IMR-90 (cell line): ENCODE measurements around the gene ARFGAP3. TPM values are rescaled to one million over a fixed set of nuclear protein-coding genes. Genes with fewer than 3 reads are reported as not detected.

ENCODE experiments used
- ATAC-seq: fragments of 200-7000 bp; cut with Tn5 transposase; 2 replicates; pipeline ENCODE4 v1.9.1; 2020; ENCODE audit warnings: low read depth, mild to moderate bottlenecking, moderate library complexity
- BruUV-seq: library from RNA; stranded (reverse); fragments of 400-500 nt; replicated peaks from 2 replicates; lab custom pipeline; 2021; lab: Mats Ljungman, UMichigan
- CTCF ChIA-PET: fragments of 300-600 bp; formaldehyde crosslinking; extraction: SDS; loops from one replicate; lab custom pipeline; 2021; ENCODE audit warnings: antibody characterized with exemption; lab: Yijun Ruan, JAX
- POLR2A ChIA-PET: fragments of 300-600 bp; sonication (Branson Sonifier 250); formaldehyde crosslinking; loops from one replicate; lab custom pipeline; 2022; ENCODE audit warnings: antibody characterized with exemption; ENCODE audit not compliant: unreplicated experiment; lab: Charles Lee
- DNase-seq: peaks from one replicate; pipeline ENCODE4 v3.0.0; 2013
- H2AFZ ChIP-seq: replicated peaks from 2 replicates; pipeline ENCODE3; 2013; ENCODE audit warnings: low read length, mild to moderate bottlenecking; ENCODE audit not compliant: poor library complexity
- H2AK5ac ChIP-seq: 2 replicates; pipeline ENCODE4 v1.6.1; 2013; ENCODE audit warnings: low read depth, low read length, inconsistent platforms
- H2AK9ac ChIP-seq: replicated peaks from 2 replicates; pipeline ENCODE3; 2013; ENCODE audit warnings: mild to moderate bottlenecking, low read depth, low read length, moderate library complexity; ENCODE audit not compliant: poor library complexity
- H2BK120ac ChIP-seq: 2 replicates; pipeline ENCODE4 v1.6.1; 2013; ENCODE audit warnings: low read depth, low read length, inconsistent platforms
- H2BK15ac ChIP-seq: 3 replicates; pipeline ENCODE4 v1.6.1; 2013; ENCODE audit warnings: low read depth, low read length, inconsistent platforms
- H2BK20ac ChIP-seq: 2 replicates; pipeline ENCODE4 v1.6.1; 2013; ENCODE audit warnings: low read depth, mild to moderate bottlenecking, inconsistent platforms, low read length, moderate library complexity
- H2BK5ac ChIP-seq: 2 replicates; pipeline ENCODE4 v1.6.1; 2013; ENCODE audit warnings: mild to moderate bottlenecking, low read depth, low read length, inconsistent platforms; ENCODE audit not compliant: poor library complexity, severe bottlenecking
- H3K14ac ChIP-seq: replicated peaks from 2 replicates; pipeline ENCODE4 v1.6.1; 2013; ENCODE audit warnings: low read depth, low read length, inconsistent platforms
- H3K18ac ChIP-seq: 2 replicates; pipeline ENCODE4 v1.6.1; 2013; ENCODE audit warnings: low read depth, low read length, control low read depth
- H3K23ac ChIP-seq: 2 replicates; pipeline ENCODE4 v1.6.1; 2013; ENCODE audit warnings: low read depth, low read length, inconsistent platforms
- H3K27ac ChIP-seq: 2 replicates; pipeline ENCODE4 v1.5.1; 2013; ENCODE audit warnings: mild to moderate bottlenecking, control low read depth, low read length; ENCODE audit not compliant: insufficient read depth
- H3K27me3 ChIP-seq: 2 replicates; pipeline ENCODE4 v1.6.1; 2013; ENCODE audit warnings: low read length; ENCODE audit not compliant: control insufficient read depth, insufficient read depth
- H3K36me3 ChIP-seq: 2 replicates; pipeline ENCODE4 v1.6.1; 2013; ENCODE audit warnings: low read length, mixed read lengths; ENCODE audit not compliant: control insufficient read depth, insufficient read depth
- H3K4ac ChIP-seq: 2 replicates; pipeline ENCODE4 v1.6.1; 2013; ENCODE audit warnings: low read depth, low read length, inconsistent platforms
- H3K4me1 ChIP-seq: 2 replicates; pipeline ENCODE4 v1.6.1; 2013; ENCODE audit warnings: low read length, mixed read lengths; ENCODE audit not compliant: control insufficient read depth, insufficient read depth
- H3K4me2 ChIP-seq: 2 replicates; pipeline ENCODE4 v1.6.1; 2013; ENCODE audit warnings: low read depth, mild to moderate bottlenecking, control low read depth, low read length, moderate library complexity
- H3K4me3 ChIP-seq: 2 replicates; pipeline ENCODE4 v1.5.1; 2013; ENCODE audit warnings: low read depth, mild to moderate bottlenecking, control low read depth, low read length, moderate library complexity; ENCODE audit not compliant: insufficient read depth
- H3K56ac ChIP-seq: 2 replicates; pipeline ENCODE4 v1.6.1; 2013; ENCODE audit warnings: low read length, inconsistent platforms; ENCODE audit not compliant: insufficient read depth; ENCODE audit errors: extremely low read depth
- H3K79me1 ChIP-seq, 2 experiments: 2 replicates each; pipeline ENCODE4 v1.6.1; 2013; ENCODE audit warnings: low read length in 2 of 2, inconsistent platforms in 1 of 2, low read depth in 1 of 2
- H3K9ac ChIP-seq: 2 replicates; pipeline ENCODE4 v1.6.1; 2013; ENCODE audit warnings: low read depth, low read length, control low read depth
- H3K9me1 ChIP-seq: 2 replicates; pipeline ENCODE4 v1.6.1; 2013; ENCODE audit warnings: low read length, inconsistent platforms; ENCODE audit not compliant: insufficient read depth
- H3K9me3 ChIP-seq: 2 replicates; pipeline ENCODE4 v1.6.1; 2013; ENCODE audit warnings: low read length; ENCODE audit not compliant: control insufficient read depth, insufficient read depth
- H4K20me1 ChIP-seq: 2 replicates; pipeline ENCODE4 v1.6.1; 2013; ENCODE audit warnings: low read length, inconsistent platforms; ENCODE audit not compliant: insufficient read depth
- H4K5ac ChIP-seq: 2 replicates; pipeline ENCODE4 v1.6.1; 2013; ENCODE audit warnings: mild to moderate bottlenecking, low read depth, low read length, control low read depth
- H4K8ac ChIP-seq, 2 experiments: 2 replicates each; pipeline ENCODE4 v1.6.1; 2013; ENCODE audit warnings: low read depth in 2 of 2, low read length in 2 of 2, control low read depth in 1 of 2, inconsistent platforms in 1 of 2
- H4K91ac ChIP-seq: 2 replicates; pipeline ENCODE4 v1.6.1; 2013; ENCODE audit warnings: low read depth, low read length, inconsistent platforms; ENCODE audit not compliant: insufficient read depth
- BHLHE40 ChIP-seq: fragments of 150-350 bp; IDR thresholded peaks from 2 replicates; pipeline ENCODE4 v1.6.1; 2016; ENCODE audit warnings: mild to moderate bottlenecking, low read depth, low read length
- CEBPB ChIP-seq: IDR thresholded peaks from 2 replicates; pipeline ENCODE4 v1.6.1; 2012; ENCODE audit warnings: low read depth, low read length, improper control_type of control experiment
- CHD1 ChIP-seq: IDR thresholded peaks from 2 replicates; pipeline ENCODE4 v1.6.1; 2012; ENCODE audit warnings: low read depth, low read length, improper control_type of control experiment
- FOS ChIP-seq: fragments of 150-350 bp; IDR thresholded peaks from 2 replicates; pipeline ENCODE4 v1.6.1; 2016; ENCODE audit warnings: low read depth, low read length
- MAFK ChIP-seq: IDR thresholded peaks from 2 replicates; pipeline ENCODE4 v1.6.1; 2012; ENCODE audit warnings: low read depth, low read length, improper control_type of control experiment
- MAZ ChIP-seq: IDR thresholded peaks from 2 replicates; pipeline ENCODE4 v1.6.1; 2012; ENCODE audit warnings: low read depth, mild to moderate bottlenecking, low read length, improper control_type of control experiment, moderate library complexity, borderline replicate concordance
- MXI1 ChIP-seq: IDR thresholded peaks from 2 replicates; pipeline ENCODE4 v1.6.1; 2012; ENCODE audit warnings: low read depth, mild to moderate bottlenecking, low read length, moderate library complexity, borderline replicate concordance
- NFE2L2 ChIP-seq: fragments of 150-350 bp; IDR thresholded peaks from 2 replicates; pipeline ENCODE4 v1.6.1; 2016; ENCODE audit warnings: low read depth, mild to moderate bottlenecking, low read length
- POLR2A ChIP-seq: IDR thresholded peaks from 2 replicates; pipeline ENCODE4 v1.6.1; 2012; ENCODE audit warnings: mild to moderate bottlenecking, low read depth, low read length
- RAD21 ChIP-seq: IDR thresholded peaks from 2 replicates; pipeline ENCODE4 v1.6.1; 2012; ENCODE audit warnings: low read length, improper control_type of control experiment
- RCOR1 ChIP-seq: IDR thresholded peaks from 2 replicates; pipeline ENCODE4 v1.6.1; 2012; ENCODE audit warnings: mild to moderate bottlenecking, low read length, improper control_type of control experiment; ENCODE audit not compliant: insufficient replicate concordance
- RFX5 ChIP-seq: IDR thresholded peaks from 2 replicates; pipeline ENCODE4 v1.8.0; 2012; ENCODE audit warnings: low read depth, mild to moderate bottlenecking, low read length, moderate library complexity
- SMC3 ChIP-seq: fragments of 150-350 bp; IDR thresholded peaks from 2 replicates; pipeline ENCODE4 v1.6.1; 2016; ENCODE audit warnings: low read depth, mild to moderate bottlenecking, antibody characterized with exemption, low read length, moderate library complexity
- USF2 ChIP-seq: fragments of 150-350 bp; IDR thresholded peaks from 2 replicates; pipeline ENCODE4 v1.6.1; 2017; ENCODE audit warnings: mild to moderate bottlenecking, antibody characterized with exemption, low read length, low read depth
- WGBS, 2 experiments: methylation state at CpG; one replicate each; pipeline versions ENCODE4 v1.1.5 to v1.1.7; 2013; ENCODE audit warnings: missing lambda C conversion rate in 2 of 2; ENCODE audit not compliant: insufficient read length in 1 of 2; ENCODE audit errors: extremely low coverage in 2 of 2; 5-methylcytosine and 5-hydroxymethylcytosine counted together
- dilution Hi-C: fragments of 300-500 bp; cut with HindIII; formaldehyde crosslinking; loops from one replicate; pipeline ENCODE4 v1.14.3; 2018; ENCODE audit warnings: low sequenced_read_pairs; ENCODE audit not compliant: unreplicated experiment
- in situ Hi-C: fragments of 300-500 bp; cut with MboI; formaldehyde crosslinking; loops from 3 replicates; pipeline ENCODE4 v1.14.3; 2019; ENCODE audit warnings: low sequenced_read_pairs, inconsistent platforms, mixed read lengths
- intact Hi-C: fragments of 100-400 bp; cut with micrococcal nuclease; formaldehyde crosslinking; loops from 2 replicates; pipeline ENCODE4 v1.10.0; 2022
- polyA plus RNA-seq, 3 experiments: library from polyadenylated mRNA; depleted of rRNA; stranded (reverse); fragments of >200 nt; gene quantifications; 2 replicates each; pipeline ENCODE4 v1.2.3, GENCODE V29; 2012; ENCODE audit warnings: low replicate concordance in 1 of 3
- total RNA-seq: library from RNA; depleted of rRNA; stranded (reverse); fragments of >200 nt; gene quantifications from 2 replicates; pipeline ENCODE4 v1.2.3, GENCODE V29; 2012
- TF ChIP-seq, protein P1 (sequence below): fragments of 150-350 bp; IDR thresholded peaks from 2 replicates; pipeline ENCODE4 v1.6.1; 2016; ENCODE audit warnings: low read depth, mild to moderate bottlenecking, low read length, moderate library complexity, borderline replicate concordance
- TF ChIP-seq, protein P2 (sequence below): conservative IDR thresholded peaks from 2 replicates; pipeline ENCODE4 v1.5.1; 2012; ENCODE audit warnings: mild to moderate bottlenecking, low read depth, low read length, improper control_type of control experiment

The ARFGAP3 gene
- total and polyA plus RNA-seq, 2 of the 4 experiments (the other 2 are of a cell fraction) = 50.0 to 70.1 TPM

- ChIA-PET CTCF (no interaction called here), POLR2A (no interaction called here)
- no peak overlapping the region for H4K91ac ChIP-seq
- peaks cover 46 to 60% of the 10 kb centered on the region in 2 experiments for H3K79me1 ChIP-seq
- BruUV-seq = no TSS peak
- no peak overlapping the region for H3K4ac ChIP-seq
- dilution Hi-C loops = no loop called here
- no peak overlapping the region for H4K8ac ChIP-seq
- H2BK15ac ChIP-seq = no peak overlapping the region
- peaks cover 36% of the 10 kb centered on the region for H3K36me3 ChIP-seq
- no peak overlapping the region for H3K4me2 ChIP-seq
- no peak for DNase-seq
- H2AK5ac ChIP-seq = no peak overlapping the region
- H2BK5ac ChIP-seq = no peak overlapping the region
- H2BK20ac ChIP-seq = no peak overlapping the region
- H3K56ac ChIP-seq = no peak overlapping the region
- H2AFZ ChIP-seq = no peak overlapping the region
- H3K4me3 ChIP-seq = no peak overlapping the region
- intact Hi-C loops = no loop called here
- H3K27me3 ChIP-seq = no peaks in the 10 kb centered on the region
- peaks cover 25% of the 10 kb centered on the region for H4K20me1 ChIP-seq
- no peak for ATAC-seq
- H3K23ac ChIP-seq = no peak overlapping the region
- no peaks in the 10 kb centered on the region for H3K9me3 ChIP-seq
- H2BK120ac ChIP-seq = no peak overlapping the region
- no peak overlapping the region for H3K18ac ChIP-seq
- TF ChIP-seq, protein P1, sequence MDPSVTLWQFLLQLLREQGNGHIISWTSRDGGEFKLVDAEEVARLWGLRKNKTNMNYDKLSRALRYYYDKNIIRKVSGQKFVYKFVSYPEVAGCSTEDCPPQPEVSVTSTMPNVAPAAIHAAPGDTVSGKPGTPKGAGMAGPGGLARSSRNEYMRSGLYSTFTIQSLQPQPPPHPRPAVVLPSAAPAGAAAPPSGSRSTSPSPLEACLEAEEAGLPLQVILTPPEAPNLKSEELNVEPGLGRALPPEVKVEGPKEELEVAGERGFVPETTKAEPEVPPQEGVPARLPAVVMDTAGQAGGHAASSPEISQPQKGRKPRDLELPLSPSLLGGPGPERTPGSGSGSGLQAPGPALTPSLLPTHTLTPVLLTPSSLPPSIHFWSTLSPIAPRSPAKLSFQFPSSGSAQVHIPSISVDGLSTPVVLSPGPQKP = no peak
- TF ChIP-seq POLR2A (no peak), MAZ (no peak), MXI1 (no peak), CHD1 (no peak), RAD21 (no peak), RFX5 (no peak), NFE2L2 (no peak), SMC3 (no peak), BHLHE40 (no peak), FOS (no peak), CEBPB (no peak), USF2 (no peak), MAFK (no peak), RCOR1 (no peak)
- TF ChIP-seq, protein P2, sequence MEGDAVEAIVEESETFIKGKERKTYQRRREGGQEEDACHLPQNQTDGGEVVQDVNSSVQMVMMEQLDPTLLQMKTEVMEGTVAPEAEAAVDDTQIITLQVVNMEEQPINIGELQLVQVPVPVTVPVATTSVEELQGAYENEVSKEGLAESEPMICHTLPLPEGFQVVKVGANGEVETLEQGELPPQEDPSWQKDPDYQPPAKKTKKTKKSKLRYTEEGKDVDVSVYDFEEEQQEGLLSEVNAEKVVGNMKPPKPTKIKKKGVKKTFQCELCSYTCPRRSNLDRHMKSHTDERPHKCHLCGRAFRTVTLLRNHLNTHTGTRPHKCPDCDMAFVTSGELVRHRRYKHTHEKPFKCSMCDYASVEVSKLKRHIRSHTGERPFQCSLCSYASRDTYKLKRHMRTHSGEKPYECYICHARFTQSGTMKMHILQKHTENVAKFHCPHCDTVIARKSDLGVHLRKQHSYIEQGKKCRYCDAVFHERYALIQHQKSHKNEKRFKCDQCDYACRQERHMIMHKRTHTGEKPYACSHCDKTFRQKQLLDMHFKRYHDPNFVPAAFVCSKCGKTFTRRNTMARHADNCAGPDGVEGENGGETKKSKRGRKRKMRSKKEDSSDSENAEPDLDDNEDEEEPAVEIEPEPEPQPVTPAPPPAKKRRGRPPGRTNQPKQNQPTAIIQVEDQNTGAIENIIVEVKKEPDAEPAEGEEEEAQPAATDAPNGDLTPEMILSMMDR = no peak
- peaks cover 14% of the 10 kb centered on the region for H3K9me1 ChIP-seq
- H3K27ac ChIP-seq = no peak overlapping the region
- WGBS, 2 experiments = 98% methylated on average over 10 of the region's 13 CpGs; no CpG with 5 or more reads in 1 of the 2 experiments
- no peak overlapping the region for H2AK9ac ChIP-seq
- in situ Hi-C loops = no loop called here
- H3K4me1 ChIP-seq = no peaks in the 10 kb centered on the region
- H3K14ac ChIP-seq = no peak overlapping the region
- no peak overlapping the region for H3K9ac ChIP-seq
- no peak overlapping the region for H4K5ac ChIP-seq
Observed at GRCh38 chr22:42891008-42891407, 33.9 kb upstream of the ARFGAP3 start.
